HG02623 (cell line): Measurements from ENCODE around the gene PNMT.

Experiments
- ATAC-seq: cut with Tn5 transposase; IDR thresholded peaks from one replicate; pipeline ENCODE4 v1.9.1; 2021; ENCODE audit warnings: moderate library complexity; ENCODE audit not compliant: unreplicated experiment

PNMT gene

GRCh38 chr17:39633570-39634183, 34.6 kb upstream of the PNMT start:
- no peak for ATAC-seq

- no peak for ATAC-seq
Observed at GRCh38 chr17:39634384-39634871, 33.8 kb upstream of the PNMT start.

- ATAC-seq = no peak
Observed at GRCh38 chr17:39635614-39636176, 32.6 kb upstream of the PNMT start.

- ATAC-seq = peak; percentile 12
Observed at GRCh38 chr17:39636587-39636926, 31.7 kb upstream of the PNMT start.

GRCh38 chr17:39636927-39637736, 31.1 kb upstream of the PNMT start, which contains the start of gene STARD3:
TSS of gene STARD3 (plus strand) at chr17:39637144. CDS start at chr17:39653532, 16,388 bp downstream.
- peak; percentile 88 for ATAC-seq

- ATAC-seq = no peak
Observed at GRCh38 chr17:39638317-39638716, 29.9 kb upstream of the PNMT start.

GRCh38 chr17:39639043-39639442, 29.2 kb upstream of the PNMT start:
- no peak for ATAC-seq

GRCh38 chr17:39639566-39640458, 28.4 kb upstream of the PNMT start:
- ATAC-seq = no peak

GRCh38 chr17:39640591-39641031, 27.6 kb upstream of the PNMT start:
- ATAC-seq = no peak

GRCh38 chr17:39641097-39641496, 27.2 kb upstream of the PNMT start:
- ATAC-seq = no peak

- no peak for ATAC-seq
Observed at GRCh38 chr17:39641883-39642282, 26.4 kb upstream of the PNMT start.

GRCh38 chr17:39642291-39643074, 25.8 kb upstream of the PNMT start:
- no peak for ATAC-seq

- ATAC-seq = no peak
Observed at GRCh38 chr17:39643271-39643670, 25.0 kb upstream of the PNMT start.

- ATAC-seq = no peak
Observed at GRCh38 chr17:39647256-39647655, 21.0 kb upstream of the PNMT start.

- ATAC-seq = no peak
Observed at GRCh38 chr17:39648616-39649366, 19.5 kb upstream of the PNMT start.

- no peak for ATAC-seq
Observed at GRCh38 chr17:39650121-39650579, 18.1 kb upstream of the PNMT start.

GRCh38 chr17:39651923-39652586, 16.2 kb upstream of the PNMT start:
- no peak for ATAC-seq

GRCh38 chr17:39652587-39653315, 15.5 kb upstream of the PNMT start:
- ATAC-seq = no peak
